Subcutaneous adipose tissue (tissue), 4 donors: ENCODE results near the gene NET1. TPM values are rescaled to one million over a fixed set of nuclear protein-coding genes. Genes with fewer than 3 reads are reported as not detected.

ENCODE experiments used
- total RNA-seq, 4 donors: library from RNA; depleted of rRNA; stranded (reverse); fragments of >200 nt; gene quantifications; one replicate each; pipeline ENCODE4 v1.1.0, GENCODE V29; 2016
- TF ChIP-seq, protein P1 (sequence below): fragments of 450-650 bp; IDR thresholded peaks from one replicate; pipeline ENCODE4 v1.5.1; 2016; ENCODE audit warnings: low read depth, mild to moderate bottlenecking, control low read depth, antibody characterized with exemption, moderate library complexity

Gene NET1
- total RNA-seq, 4 donors from 2014 or later, result 48.3 to 214 (median 82.9) TPM

DNA sequence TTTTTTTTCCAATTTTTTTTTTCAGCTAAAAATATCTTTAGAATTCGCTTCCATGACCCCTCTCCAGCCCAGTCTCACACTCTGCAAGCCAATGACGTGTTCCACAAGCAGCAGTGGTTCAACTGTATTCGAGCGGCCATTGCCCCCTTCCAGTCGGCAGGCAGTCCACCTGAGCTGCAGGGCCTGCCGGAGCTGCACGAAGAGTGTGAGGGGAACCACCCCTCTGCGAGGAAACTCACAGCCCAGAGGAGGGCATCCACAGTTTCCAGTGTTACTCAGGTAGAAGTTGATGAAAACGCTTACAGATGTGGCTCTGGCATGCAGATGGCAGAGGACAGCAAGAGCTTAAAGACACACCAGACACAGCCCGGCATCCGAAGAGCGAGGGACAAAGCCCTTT lies 44.2 kb downstream of the NET1 start:
- TF ChIP-seq, protein P1, sequence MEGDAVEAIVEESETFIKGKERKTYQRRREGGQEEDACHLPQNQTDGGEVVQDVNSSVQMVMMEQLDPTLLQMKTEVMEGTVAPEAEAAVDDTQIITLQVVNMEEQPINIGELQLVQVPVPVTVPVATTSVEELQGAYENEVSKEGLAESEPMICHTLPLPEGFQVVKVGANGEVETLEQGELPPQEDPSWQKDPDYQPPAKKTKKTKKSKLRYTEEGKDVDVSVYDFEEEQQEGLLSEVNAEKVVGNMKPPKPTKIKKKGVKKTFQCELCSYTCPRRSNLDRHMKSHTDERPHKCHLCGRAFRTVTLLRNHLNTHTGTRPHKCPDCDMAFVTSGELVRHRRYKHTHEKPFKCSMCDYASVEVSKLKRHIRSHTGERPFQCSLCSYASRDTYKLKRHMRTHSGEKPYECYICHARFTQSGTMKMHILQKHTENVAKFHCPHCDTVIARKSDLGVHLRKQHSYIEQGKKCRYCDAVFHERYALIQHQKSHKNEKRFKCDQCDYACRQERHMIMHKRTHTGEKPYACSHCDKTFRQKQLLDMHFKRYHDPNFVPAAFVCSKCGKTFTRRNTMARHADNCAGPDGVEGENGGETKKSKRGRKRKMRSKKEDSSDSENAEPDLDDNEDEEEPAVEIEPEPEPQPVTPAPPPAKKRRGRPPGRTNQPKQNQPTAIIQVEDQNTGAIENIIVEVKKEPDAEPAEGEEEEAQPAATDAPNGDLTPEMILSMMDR, result no peak

GRCh38 chr10:5457741-5458140 lies 45.4 kb downstream of the NET1 start:
- TF ChIP-seq, protein P1, result no peak

DNA sequence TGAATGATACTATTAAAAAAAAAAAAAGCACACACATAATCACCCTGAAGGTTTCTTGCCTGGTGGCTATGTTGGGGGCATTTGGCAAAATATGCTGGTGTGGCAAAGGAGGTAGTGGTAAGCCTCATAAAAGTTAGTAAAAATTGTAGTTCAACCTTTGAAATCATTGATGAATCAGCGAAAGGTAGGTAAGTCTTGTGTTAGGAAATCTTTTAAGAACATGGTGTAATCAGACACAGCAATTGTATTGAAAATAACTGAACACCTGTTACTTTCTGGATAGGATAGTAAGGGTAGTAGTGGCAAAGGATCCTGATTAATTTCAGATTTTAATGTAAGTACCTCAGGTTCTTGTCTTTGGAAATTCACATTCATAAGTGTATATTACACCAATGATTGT lies 46.1 kb downstream of the NET1 start:
- TF ChIP-seq, protein P1, result no peak

- TF ChIP-seq, protein P1, result no peak
Measured at GRCh38 chr10:5458949-5459747, 46.8 kb downstream of the NET1 start.

GRCh38 chr10:5460468-5461202 lies 48.3 kb downstream of the NET1 start:
- TF ChIP-seq, protein P1, result no peak

- TF ChIP-seq, protein P1, result no peak
Measured at GRCh38 chr10:5461203-5461588, 48.8 kb downstream of the NET1 start.
